Stimulated activated CD8-positive, alpha-beta memory T cell treated with anti-CD3 and anti-CD28 coated beads, Interleukin-7, amount 100 ng/mL, for 4 hours (primary cell): ENCODE data around the gene KSR1.
"Not testable (repeated sequence)": the region's sequence is repeated elsewhere in the genome, so short reads cannot be mapped to it uniquely, and the experiment has no call there.

Experiments
- DNase-seq, 2 donors: peaks; one replicate each; pipeline ENCODE4 v3.0.0-alpha.2; 2020; ENCODE audit warnings: low read depth in 2 of 2

The KSR1 gene

GRCh38 chr17:27454089-27454488 lies 2.2 kb upstream of the KSR1 start:
- no peak for DNase-seq

DNA sequence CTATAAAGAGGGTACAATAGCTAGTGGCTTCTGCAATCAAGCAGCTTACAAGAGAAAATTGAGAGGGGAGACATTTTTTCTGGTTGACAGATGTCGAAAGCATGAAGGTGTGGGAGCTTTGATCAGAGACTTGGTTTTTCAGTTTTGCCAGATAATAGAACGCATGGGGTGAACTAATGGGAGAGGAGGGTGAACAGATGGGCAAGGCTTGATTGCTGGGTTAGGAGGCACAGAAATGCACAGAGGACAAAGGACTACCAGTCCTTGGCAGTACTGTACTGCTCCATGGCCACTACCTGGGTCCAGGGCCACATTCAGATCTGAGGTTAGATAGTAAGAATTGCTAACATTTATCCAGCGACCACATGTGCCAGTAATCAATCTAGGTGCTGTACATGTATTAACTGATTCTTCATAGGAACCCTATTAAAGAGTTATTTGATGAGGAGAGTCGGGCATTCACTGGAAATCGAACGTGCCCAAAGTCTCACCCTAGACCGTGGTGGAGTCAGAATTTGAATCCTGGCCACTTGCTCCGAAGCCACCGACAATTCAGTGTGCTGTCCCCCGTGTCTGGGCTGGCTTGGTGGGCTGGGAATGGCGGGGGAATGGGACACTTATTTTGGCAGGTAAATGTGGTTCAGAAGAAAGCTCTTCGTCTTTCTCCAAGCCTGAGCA lies 873 bp upstream of the KSR1 start:
- no peak for DNase-seq

- DNase-seq = peak in 1 of 2 donors; percentile 7
Observed at GRCh38 chr17:27456681-27457359, 572 bp downstream of the KSR1 start.

- no peak for DNase-seq
Observed at GRCh38 chr17:27457360-27457715, 1.1 kb downstream of the KSR1 start.

GRCh38 chr17:27457731-27458523 lies 1.7 kb downstream of the KSR1 start:
- no peak for DNase-seq

GRCh38 chr17:27458524-27458908 lies 2.3 kb downstream of the KSR1 start:
- no peak for DNase-seq

- DNase-seq = no peak
Observed at GRCh38 chr17:27459433-27459832, 3.2 kb downstream of the KSR1 start.

GRCh38 chr17:27460196-27460725 lies 4.0 kb downstream of the KSR1 start:
- DNase-seq = no peak

GRCh38 chr17:27461192-27461859 lies 5.1 kb downstream of the KSR1 start:
- DNase-seq = no peak

DNA sequence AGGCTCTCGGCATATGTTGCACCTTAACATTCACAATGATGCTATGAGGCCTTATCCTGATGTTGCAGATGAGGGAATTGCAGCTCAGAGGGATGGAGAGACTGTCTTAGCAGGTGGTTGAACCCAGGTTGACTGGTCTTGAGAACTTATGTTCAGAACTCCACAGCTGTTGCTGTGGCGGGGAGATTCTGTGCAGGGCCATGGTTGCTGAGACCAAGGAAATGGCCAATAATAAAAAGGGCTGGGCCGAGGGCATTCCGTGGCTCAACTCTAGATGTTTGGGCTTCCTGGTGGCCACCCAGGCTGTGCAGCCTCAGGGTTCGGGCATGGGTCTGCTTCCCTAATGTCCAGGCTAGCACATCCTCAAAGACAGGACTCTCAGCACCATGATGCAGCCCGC lies 5.9 kb downstream of the KSR1 start:
- DNase-seq = no peak

- DNase-seq = no peak
Observed at GRCh38 chr17:27462714-27463113, 6.5 kb downstream of the KSR1 start.

- DNase-seq = no peak
Observed at GRCh38 chr17:27463235-27463677, 7.0 kb downstream of the KSR1 start.

- DNase-seq = not testable (repeated sequence)
Observed at GRCh38 chr17:27464019-27464418, 7.8 kb downstream of the KSR1 start.

DNA sequence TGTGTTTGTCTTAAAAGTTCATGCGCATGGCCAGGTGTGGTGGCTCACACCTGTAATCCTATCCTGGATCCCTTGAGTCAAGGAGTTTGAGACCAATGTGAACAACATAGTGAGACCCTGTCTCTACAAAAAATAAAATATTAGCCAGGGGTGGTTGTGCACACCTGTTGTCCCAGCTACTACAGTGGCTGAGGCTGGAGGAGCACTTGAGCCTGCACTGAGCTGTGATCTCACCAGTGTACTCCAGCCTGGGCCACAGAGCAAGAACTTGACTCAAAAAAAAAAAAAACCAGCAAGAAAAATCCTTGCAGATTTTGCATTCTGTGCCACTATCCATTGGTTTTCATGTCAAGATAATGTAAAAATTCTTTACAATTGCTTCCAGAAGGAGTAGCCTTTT lies 8.2 kb downstream of the KSR1 start:
- no peak for DNase-seq

DNA sequence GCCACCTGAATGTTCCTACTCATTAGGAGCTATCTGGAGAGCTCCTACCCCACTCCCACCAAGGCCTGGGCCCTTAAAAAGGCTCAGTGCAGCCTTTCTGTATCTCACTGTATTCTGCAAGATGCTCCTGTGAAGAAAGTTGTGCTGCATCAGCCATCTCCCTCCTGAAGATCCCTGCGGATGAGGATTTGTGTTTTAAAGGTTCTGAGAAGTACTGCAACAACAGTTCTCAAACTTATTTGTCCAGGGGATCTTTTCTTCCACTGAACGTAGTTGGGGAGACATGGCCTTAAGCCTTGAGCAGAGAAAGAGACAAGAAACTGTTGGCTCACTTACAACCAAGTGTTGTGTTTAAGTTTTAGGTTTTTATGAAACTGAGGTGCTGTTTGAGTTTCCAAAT lies 9.6 kb downstream of the KSR1 start:
- not testable (repeated sequence) for DNase-seq

- DNase-seq = no peak
Observed at GRCh38 chr17:27466376-27466742, 10.1 kb downstream of the KSR1 start.

- DNase-seq = peak; percentile 50 to 54
Observed at GRCh38 chr17:27466743-27467375, 10.6 kb downstream of the KSR1 start.

DNA sequence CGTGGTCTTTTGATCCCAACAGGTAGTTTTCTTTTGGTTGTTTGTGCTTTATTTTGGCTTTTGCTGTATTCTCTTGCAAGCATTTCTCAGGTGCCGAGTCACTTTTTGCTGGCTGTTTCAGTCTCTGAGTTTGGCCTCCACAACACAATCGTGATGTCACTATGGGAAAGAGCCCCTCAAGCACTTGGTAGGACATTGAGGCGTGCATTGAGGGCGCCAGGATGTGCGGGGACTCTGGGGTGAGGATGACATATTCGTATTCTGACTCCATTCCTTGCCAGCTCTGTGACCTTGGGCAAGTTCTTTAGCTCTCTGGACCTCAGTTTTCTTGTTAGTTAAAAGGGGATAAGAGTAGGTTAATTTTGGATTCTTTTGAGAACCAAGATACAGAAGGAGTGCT lies 13.0 kb downstream of the KSR1 start:
- DNase-seq = no peak

DNA sequence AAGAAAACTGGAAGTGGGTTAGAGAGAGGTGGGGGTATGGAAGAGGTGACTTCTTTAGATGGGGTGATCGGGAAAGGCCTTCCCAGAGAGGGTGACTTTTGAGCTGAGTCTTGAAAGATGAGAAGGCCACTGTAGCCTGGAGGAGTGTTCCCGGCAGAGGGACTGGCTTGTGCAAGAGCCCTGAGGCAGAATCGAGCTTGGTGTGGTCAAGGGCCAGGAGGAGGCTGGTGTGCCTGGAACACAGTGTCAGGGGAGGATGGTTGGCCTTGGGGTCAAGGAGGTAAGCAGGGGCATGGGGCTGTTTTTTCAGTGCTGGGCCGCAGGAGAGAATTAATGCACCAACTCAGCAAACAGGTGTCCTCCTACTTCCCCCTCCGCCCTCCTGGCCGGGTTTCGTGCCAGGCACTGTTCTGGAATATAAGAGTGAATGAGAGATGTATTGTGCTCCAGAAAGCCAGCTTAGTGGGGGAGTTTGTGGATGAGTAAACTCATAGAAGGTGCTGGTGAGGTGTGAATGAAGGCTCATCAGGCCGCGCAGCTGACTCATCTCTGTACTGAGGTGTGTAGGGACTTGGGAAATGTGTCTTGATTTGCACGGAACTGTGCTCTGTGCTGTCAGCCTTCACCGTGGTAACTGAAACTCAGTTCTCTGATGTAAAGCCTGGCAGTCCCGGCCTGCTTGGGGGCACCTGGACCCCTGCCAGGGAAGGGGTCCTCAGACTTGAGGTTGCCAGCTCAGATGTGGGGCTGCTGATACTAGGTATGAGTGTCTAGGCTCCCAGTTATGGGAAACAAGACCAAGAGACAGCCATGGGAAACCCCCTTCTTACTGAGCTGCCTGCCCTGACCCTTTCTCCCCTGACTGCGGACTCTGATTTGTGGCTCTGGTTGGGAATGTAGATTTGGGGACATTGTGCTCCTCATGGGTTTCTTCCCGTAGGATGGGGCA lies 15.3 kb downstream of the KSR1 start:
- peak; percentile 75 to 77 for DNase-seq

- no peak for DNase-seq
Observed at GRCh38 chr17:27473190-27473747, 17.0 kb downstream of the KSR1 start.
